NCI-H2171 (cell line): Measurements from ENCODE around the gene NSUN5.
"Not testable (repeated sequence)": the region's sequence is repeated elsewhere in the genome, so short reads cannot be mapped to it uniquely, and the experiment has no call there.

Source experiments
- DNase-seq: peaks from one replicate; lab custom pipeline; 2025; lab: John Stamatoyannopoulos, UW

Gene NSUN5

DNA sequence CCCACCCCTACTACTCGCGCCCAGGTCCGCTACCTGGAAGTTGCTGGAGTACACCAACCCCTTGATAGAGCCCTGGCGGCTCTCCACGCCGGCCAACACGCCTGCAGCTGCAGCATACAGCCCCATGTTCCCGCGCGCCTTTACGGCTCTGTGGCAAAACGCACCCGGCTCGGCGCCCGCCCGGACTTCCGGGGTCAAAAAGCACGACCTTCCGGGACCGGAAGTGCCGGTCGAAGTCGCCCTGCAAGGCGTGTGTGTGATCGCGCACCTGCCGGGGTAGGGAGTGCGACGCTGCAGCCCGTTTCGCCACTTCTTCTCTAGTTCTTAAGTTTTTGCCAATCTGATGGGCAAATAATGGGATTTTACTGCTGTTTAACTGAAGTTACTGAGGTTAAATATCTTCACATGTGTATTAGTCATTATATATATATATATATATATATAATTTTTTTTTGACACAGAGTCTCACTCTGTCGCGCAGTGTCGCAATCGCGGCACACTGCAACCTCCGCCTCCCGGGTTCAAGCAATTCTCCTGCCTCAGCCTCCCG, at the start of gene NSUN5:
NSUN5 (minus strand) TSS at position 162 of the 550 bp plus-strand sequence; CDS start at position 126, 36 bp downstream.
- DNase-seq = peak; percentile 77

DNA sequence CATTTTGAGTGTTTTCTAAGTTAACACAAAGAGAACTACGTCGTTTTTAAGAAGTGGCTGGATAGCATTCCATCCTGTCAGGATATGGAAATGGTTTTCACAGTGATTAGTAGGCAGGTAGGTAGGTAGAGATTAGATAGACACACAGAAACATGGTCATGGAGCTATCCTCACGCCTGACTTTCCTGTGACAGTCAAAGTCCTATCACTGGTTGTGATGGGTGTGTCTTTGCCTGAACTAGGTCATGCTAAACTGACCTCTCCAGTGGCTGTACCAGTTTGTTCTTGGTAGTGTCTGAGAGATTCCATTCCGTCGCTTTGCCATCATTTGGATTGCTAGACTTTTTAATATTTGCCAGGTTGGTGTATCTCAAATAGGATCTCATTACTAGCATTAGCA, 47.5 kb upstream of the NSUN5 start:
- no peak for DNase-seq

DNA sequence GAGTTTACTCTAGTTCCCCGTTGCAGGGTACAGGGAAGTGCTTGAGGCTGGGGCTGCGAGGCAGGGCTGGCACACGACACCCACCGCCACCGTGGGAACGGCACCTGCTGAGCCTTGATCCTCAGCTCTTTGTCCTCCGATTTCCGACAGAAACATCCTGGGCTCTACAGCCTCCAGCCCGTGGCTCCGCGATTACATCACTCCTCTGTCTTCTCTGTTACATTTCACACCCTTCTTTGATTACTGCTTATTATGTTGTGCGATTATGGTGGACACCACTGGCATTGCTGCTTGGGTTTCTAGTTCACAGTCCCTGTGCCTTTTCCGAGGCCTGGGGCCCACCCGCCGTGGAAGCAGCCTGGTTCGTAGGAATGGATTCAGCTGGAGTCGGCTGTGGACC, 46.2 kb upstream of the NSUN5 start:
- DNase-seq = no peak

DNA sequence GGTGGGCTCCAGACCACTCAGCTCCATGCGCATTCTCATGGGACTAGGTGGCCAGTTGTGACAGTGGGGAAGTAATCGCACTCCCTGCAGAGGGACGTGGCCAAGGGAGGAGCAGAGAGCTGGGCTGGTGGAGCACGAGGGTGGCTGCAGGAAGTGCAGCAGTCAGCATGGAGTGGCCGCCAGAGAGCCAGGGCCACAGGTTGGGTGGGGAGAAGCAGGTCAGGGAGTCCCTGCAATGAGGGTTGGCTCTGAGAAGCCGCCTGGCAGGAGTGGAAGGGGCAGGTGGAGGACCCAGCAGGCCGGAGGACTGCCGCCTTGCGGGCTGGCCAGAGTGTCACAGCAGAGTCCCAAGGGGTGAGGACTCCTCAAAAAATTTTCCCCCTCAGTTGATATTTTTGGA, 45.6 kb upstream of the NSUN5 start:
- DNase-seq = no peak

DNA sequence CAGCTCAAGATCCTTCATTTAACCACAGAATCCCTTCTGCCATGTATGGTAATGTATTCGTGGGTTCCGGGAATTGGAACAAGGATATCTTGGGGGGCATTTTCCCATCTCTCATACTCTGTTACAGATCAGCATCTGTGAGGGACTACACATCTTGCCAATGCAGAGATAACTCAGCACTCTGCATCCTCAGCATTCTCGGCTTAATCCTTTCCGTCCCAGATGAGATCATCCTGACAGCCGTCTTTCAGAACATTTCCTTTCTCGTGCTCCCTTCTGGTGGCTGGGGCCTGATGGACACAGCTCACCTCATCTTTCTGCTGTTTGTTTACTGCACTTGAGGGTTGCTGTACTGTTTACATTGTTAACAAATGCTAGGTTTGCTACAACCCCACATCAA, 44.6 kb upstream of the NSUN5 start:
- no peak for DNase-seq

DNA sequence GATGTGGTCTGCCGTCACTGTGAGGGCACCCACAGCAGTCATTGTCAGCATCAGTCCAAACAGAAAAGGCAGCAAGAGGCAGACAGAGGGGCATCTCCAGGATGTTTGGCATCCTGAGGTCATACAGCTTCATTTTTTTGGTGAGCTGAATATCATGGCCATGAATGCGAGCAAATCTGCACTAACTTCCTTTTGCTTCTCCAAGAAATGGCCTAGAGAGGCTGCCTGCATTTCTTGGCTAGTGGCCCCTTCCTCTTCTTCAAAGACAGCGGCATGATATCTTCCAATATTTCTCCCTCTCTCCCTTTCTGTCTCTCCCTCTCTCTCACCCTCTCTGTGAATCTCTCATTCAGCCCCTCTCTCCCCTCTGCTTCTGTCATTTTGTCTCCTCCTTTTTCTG, 44.2 kb upstream of the NSUN5 start:
- DNase-seq = no peak

DNA sequence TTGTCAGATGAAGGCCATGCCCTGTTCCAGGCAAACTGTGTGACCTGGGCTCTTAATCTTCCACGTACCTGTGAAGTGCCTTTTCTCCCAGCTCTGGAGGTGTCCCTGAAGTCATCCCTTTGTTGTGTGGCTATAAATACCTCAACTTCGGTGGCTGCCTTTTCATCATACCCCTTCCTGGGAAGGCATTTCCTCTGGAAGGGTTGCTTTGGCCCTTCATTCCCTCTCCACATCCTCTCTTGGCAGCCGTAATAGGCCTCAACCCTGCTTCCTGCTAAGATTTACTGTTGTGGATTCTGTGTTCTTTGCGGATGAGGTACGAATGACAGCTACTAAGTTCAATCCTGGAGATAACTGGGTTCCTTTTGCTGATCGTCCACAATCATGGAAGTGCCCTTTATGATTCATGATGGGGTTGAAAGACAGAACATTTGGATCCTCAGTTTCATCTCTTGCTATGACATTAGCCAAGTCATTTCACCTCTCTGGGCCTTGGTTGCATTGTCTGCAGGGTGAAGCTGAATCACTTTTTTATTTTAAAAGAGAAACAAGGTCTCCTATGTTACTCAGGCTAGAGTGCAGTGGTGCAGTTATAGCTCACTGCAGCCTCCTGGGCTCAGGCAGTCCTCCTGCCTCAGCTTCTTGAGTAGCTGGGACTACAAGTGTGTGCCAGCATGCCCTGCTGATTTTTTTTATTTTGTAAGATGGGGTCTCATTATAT, 43.0 kb upstream of the NSUN5 start:
- DNase-seq = no peak

DNA sequence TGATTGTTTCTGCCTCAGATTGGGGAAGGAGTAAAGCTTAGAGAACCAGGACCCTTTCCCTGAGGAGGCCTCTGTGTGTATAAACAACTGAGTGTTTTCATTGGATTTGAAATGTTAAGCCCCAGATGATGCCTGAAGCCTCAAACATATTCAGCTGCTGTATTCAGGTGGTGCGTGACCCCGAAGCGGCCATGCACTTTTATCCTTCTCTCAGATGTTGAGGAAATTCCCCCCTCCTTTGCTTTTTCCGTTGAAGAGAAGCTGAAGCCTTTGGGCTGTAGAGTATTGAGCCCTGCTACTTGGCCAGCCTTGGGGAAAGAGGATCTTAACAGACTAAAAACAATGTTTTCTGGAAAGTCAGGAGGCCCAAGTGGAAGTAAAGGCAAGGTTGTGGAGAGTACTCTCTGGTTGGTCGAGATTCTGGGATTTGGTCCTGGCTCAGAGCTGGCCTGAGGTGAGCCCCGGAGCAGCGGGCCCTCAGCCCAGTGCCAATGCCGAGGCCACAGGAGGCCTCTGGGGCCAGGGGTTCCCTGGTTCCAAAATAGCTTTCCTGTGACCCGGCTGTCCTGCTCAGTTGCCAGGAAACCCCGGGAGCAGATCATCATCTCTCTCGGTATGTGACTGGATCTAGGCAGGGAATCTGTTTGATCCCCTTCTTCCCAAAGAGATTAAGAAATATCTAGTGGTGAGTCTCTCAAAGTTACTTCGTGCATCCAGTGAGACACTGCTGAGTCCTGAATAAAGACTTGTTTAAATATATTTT, 41.9 kb upstream of the NSUN5 start:
- DNase-seq = no peak

DNA sequence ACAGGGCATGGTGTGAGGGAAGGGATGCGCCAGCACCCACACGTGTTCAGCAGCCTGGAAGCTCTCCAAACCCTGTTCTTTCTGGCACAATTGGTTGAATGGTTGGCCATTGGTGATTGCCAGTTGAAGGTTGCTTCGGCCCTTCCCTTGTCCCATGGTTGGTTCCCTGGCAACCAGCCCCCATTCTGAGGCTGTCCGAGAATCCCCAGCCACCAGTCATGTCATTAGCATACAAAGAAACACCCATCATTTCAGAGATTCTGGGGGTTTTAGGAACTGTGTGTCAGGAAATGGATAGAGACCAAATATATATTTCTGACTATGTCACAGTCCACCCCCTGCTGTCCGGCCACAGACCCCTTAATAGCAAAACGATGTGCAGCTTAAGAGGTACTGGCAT, 41.1 kb upstream of the NSUN5 start:
- DNase-seq = no peak

DNA sequence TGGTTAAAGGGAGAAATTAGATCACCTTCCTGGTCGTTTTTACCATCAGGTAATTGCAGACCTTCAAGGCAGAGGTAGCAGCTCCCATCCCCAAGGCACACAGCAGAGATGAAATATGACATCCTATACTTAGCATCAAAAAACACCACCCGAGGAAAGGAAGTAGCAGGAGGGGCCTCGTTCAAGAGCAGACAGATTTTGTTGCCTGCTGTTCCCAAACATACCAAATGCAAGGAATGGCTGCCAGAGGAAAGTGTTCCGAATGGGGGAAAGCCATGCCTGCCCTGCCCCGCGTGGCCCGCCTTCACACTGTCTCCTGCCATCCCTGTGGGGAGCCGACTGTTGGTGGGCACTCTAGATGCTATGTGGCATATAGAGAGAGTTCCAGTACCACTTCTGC, 37.3 kb upstream of the NSUN5 start:
- peak; percentile 18 for DNase-seq

DNA sequence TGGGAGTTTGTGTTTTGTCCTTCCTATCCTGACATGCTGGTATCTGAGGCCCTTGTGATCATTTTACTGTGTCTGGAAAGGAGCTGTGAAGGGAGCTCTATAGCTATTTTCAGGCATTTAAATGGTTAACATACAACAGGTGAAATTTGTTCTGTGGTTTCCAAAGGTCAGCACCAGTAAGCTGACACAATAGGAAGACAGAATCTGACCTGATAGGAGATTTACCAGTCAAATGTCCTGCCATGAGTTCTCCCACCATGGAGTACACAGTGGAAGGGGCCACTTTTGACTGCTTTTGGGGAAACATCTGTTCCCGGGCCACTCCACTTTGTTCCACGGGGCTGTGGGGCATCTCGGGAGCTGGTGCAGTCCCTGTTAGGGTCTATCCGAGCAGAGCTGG, 36.9 kb upstream of the NSUN5 start:
- no peak for DNase-seq

DNA sequence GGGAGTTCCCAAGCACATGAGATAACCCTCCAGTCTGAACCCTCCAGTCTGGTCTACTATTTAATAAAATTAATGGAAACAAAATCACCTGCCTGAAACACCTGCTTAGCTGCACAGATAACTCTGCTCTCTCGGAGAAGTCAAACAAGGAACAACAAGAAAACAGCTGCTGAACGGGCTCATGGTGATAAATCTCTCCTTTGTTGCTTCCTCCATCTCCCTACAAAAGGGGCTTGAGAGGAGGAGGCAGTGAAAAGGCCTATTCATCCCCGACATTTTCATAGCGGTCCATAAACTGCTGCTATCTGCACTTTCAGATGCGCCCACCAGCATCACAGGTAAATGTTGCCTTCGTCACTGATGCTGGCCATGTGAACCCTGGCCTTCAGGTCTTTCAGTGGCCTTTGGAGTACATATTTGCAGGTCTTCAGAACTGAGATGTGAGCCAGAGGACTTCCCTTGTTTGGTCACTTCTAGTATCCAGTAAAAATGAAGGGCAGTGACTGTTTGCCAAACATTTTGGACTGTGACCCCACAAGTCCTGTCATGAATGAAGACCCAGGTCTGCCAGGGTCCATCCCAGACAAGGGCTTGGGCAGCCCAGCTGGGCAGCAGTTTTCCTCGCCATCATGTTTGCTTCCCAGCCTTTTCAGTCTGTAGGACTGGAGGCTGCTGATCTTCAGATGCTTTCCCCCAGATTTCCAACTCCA, 35.2 kb upstream of the NSUN5 start:
- DNase-seq = no peak

DNA sequence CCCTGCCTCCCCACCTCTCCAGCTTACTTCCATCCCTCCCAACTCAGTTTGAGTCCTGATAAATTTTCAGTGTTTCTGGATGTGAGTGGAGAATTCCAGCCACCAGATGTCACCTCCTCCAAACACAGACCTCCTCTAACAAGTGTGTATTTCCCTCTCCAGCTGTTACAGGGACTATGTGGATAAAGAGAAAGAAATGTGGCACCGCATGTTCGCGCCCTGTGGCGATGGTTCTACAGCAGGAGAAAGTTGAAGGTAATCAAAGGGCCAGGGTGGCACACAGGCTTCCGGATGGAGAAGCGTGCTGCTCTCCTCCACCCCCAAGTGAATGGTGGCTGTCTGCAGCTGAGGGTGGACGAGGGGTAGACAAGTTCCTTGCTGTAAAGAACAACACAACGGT, 34.0 kb upstream of the NSUN5 start:
- DNase-seq = peak; percentile 16

DNA sequence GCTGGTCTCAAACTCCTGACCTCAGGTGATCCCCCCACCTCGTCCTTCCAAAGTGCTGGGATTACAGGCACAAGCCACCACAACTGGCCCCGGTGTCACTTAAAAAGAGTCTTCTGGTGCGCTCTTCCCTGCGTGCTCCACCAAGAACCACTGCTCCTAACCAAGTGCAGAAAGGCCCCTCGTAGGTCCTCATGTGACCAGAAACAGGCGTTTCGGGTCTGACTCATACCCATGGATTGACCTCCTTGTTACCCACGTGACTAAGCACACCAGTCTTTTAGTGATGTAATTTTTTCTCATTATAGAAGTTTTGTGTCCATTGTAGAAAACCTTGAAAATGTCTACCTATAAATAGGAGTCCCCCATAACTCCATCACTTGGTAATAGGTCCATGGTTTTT, 33.3 kb upstream of the NSUN5 start:
- no peak for DNase-seq

DNA sequence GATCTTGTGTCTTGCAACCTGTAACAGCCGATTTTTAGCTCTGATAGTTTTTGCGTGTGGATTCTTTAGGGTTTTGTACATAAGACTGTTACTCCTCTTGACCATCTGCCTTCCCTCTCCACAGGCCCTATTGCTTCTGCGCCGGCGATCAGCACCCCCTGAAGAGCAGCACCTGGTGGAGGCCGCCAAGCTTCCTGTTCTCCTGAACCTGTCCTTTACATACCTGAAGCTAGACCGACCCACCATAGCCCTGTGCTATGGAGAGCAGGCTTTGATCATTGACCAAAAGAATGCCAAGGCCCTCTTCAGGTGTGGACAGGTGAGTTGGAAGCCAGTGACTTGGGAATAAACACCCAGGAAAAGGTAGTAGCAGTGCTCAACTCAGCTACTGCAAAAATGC, 31.9 kb upstream of the NSUN5 start:
- DNase-seq = no peak

DNA sequence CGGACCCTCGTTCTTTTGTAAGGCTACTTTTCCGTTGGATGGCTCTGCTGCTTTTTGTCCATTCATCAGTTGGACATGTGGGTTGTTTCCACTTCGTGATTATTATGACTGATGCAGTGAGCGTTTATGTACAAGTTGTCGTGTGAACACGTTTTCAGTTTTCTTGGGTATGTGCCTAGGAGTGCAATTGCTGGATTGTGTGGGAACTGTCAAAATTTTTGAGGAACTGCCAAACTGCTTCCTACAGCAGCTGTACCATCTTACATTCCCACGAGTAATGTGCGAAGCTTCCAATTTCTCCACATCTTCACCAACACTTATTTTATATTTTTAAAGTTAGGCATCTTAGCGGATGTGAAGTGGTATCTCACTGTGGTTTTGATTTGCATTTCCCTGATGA, 29.7 kb upstream of the NSUN5 start:
- no peak for DNase-seq

DNA sequence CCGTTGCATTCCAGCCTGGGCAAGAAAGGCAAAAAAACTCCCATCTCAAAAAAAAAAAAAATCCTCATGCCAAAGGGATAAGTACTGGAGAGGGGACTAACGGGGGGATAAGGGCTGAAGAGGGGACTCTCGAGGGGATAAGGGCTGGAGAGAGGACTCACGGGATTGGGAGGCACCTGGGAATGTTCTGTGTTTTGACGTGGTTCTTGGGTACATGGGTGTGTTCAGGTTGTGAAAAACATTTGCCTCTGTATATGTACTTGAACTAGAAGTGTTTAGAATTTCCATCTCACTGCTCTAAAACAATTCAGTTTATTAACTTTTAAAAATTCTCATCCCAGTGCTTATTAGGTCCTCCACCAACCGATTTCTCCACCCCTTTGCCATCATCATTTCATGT, 23.8 kb upstream of the NSUN5 start:
- DNase-seq = no peak

DNA sequence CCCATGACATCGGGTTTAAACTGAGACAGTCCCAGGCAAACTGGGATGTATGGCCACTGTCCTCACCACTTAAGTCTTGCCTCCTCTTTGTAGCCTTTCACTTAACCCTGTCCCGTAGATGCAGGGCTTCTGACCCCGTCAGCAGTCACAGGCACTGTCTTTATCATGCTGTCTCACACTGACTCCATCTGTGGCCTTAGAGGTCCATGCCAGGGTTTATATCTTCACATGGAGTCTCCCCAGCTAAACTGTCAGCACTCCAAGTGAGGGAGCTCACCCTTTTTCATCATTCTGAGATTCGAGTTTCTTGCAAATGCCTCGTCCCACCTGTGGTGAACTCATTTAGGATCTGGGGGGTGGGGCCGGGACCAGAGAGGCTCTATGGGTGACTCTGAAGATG, 22.1 kb upstream of the NSUN5 start:
- no peak for DNase-seq

DNA sequence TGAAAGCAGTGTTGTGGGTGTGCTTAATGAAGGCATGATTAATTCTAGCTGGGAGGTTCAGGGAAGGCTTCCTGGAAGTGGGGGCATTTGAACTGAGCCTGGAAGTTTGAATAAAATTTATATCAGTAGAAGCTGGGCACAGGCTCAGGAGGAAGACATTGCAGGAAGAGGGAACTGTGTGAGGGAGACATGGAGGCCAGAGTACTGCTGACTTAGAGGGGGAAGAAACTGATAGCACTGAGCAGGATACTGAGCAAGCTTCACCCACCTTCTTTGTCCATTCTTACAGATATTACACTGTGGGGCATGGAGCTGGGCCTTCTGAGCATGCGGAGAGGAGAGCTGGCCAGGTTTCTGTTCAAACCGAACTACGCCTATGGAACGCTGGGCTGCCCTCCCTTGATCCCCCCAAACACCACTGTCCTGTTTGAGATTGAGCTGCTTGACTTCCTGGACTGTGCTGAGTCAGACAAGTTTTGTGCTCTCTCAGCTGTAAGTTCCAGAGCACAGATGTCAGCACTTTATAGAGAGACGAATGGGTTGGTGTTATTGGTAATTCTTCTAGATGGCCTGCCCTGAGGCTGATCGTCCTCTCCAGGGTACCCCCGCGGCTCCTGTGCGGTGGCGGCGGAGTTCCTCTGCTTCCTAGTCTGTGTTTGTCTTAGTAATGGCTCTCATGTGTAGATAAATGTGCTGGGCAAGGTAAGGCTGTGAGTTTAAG, 21.4 kb upstream of the NSUN5 start:
- no peak for DNase-seq

DNA sequence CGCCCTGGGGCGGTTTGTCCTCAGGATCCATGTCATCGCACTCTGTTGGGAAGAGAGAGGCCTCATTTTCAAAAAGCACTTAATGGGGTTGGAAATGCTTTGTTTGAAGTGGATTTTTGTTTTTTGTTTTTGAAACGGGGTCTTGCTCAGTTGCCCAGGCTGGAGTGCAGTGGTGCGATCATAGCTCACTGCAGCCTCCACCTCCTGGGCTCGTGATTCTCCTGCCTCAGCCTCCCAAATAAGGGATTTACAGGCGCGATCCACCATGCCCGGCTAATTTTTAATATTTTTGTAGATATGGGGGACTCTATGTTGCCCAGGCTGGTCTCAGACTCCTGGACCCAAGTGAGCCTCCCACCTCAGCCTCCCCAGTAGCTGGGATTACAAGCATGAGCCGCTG, 20.1 kb upstream of the NSUN5 start:
- DNase-seq = no peak

DNA sequence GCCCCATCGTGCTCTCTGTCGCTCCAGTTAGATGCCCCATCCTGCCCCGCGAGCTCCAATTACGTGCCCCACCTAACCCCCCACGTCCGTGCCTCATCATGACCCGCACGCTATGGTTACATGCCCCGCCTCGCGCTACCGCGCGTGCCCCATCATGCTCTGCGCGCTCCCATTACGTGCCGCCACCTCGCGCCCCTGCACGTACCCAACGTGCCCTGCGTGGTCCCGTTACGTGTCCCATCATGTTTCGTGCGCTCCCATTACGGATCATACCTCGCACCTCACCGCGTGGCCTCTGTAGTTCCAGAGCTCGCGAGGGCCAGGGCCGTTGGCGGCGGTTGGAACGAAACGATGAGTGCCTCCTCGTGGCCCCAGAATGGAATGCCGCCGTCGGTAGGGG, 19.3 kb upstream of the NSUN5 start, which contains the start of the genes FKBP6 and TRIM50:
FKBP6 (plus strand) TSS at position 240 of the 400 bp plus-strand sequence. CDS start 268 bp downstream, outside the sequence.
TRIM50 (minus strand) TSS at position 161 of the 400 bp plus-strand sequence. CDS start 3,295 bp downstream, outside the sequence.
- DNase-seq = not testable (repeated sequence)

DNA sequence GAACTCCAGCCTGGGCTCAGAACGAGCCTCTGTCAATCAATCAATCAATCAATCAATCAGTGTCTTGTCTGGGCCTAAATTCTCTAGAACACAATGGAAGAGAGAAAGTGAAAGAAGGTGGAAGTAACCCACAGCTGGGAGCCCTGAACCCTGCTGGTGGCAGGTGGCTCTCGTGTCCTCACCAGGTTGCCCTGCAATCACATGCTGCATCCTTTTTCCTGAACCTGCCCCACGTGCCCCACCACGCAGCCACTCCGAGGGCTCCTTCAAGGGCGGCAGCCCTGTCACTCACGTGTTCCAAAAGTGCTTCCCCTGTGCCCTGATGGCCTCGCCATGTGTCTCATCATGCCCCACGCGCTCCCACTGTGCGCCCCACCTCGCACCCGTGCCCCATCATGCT, 18.8 kb upstream of the NSUN5 start:
- not testable (repeated sequence) for DNase-seq
